ENCODE data around the gene TRMT6.
A peak's percentile ranks its signal among the peaks of the same experiment; 100 is the strongest.

The TRMT6 gene

GRCh38 chr20:5945963-5946362, 4.4 kb downstream of the TRMT6 start:
- DNase-seq: peak; percentile 17

DNA sequence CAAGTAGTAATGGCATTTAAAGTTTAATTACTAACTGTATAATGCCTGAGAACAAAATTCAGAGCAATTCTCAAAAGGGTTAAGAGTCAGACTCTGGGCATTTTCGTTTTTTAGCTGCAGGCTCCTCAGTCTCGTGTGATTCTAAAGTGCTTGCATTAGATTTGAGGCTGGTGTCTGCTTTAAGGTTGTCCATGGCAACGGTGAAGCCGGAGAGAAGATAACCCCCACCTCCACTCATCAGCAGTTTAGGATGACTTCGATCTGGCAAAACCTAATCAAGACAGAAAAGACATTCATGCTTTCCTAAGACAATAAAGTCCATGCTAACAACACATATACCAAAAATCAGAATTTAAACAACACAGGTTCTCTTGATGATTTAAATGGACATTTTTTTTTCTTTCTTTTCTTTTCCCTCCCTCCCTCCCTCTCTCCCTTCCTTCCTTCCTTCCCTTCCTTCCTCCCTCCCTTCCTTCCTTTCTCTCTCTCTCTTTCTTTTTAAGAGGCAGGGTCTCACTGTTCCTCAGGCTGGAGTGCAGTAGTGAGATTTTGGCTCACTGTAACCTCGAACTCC, 11.8 kb downstream of the TRMT6 start:
- no peak for DNase-seq

DNA sequence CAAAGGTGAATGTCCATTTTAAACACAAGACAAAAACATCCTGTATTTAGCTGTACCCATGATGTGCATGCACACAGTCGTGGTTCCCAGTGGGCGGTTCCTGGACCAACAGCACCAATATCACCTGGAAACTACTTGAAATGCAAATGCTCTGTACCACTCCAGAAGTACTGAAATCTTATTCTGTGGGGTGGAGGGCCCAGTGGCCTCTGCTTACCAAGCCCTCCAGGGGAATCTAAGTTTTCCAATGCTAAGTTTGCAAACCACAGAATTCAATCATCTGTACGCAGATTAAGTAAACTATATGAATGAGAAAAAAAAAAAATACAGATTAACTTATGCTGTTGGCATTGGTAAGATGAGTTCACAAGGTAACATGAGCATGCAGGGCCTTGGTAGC, 14.1 kb downstream of the TRMT6 start:
- no peak for DNase-seq

GRCh38 chr20:5935384-5935783, 14.9 kb downstream of the TRMT6 start:
- no peak for DNase-seq

- DNase-seq: no peak
Observed at GRCh38 chr20:5933802-5934436, 16.4 kb downstream of the TRMT6 start.

- DNase-seq: no peak
Observed at GRCh38 chr20:5932796-5933195, 17.5 kb downstream of the TRMT6 start.

DNA sequence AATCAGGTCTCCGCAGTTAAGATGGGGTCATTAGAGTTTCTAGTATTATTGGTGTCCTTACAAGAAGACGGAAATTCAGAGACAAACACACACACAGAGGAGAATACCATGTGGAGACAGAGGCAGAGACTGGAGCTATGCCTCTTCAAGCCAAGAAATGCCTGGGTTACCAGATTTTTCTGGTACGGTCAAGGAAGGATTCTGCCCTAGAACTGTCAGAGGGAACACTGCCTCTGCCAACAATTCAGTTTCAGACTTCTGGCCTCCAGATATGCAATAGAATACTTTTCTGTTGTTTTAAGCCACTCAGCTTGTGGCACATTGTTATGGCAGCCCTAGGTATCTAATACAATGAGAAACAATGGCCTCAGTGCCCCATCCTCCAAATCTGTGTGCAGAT, 18.9 kb downstream of the TRMT6 start:
- no peak for DNase-seq

DNA sequence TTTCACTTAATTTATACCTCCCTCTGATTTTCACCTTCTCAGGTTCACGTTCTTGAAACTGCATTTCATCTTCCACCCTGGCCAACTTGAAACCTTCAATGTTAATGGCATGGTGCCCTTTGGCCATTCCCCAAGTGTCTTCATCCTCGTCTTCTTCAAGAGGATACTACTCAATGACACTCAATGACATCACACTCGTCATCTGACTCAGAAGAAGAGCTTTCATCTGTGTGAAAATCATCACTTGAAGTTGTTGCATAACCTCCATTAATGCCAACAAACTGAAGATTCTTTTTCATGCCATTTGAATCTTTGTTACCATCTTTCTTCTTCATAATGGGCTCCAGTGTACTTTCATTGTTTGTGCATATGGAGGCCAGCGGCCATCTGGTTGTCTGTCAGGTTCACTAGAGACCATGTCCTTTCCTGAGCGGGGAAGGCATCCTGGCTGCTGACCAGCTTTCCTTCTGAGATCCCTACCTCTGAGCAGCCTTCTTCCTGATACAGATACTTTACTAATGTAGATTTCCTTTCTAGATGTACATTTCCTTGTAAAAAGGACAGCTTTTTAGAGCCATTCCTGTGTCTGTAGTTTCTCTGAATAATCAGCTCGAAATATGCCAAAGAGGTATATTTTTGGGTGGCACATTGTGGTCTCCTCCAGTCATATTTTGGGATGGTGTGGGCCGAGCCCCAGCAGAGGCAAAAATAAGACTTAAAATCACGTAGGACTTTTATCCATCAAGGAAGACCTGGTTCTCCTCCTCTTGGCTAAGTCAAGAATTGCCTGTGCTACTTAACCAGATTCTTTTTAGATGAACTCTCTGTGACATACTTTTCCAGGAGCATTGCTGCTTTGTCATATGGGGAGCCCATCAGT, 21.3 kb downstream of the TRMT6 start:
- no peak for DNase-seq

- no peak for DNase-seq
Observed at GRCh38 chr20:5927749-5928462, 22.4 kb downstream of the TRMT6 start.

DNA sequence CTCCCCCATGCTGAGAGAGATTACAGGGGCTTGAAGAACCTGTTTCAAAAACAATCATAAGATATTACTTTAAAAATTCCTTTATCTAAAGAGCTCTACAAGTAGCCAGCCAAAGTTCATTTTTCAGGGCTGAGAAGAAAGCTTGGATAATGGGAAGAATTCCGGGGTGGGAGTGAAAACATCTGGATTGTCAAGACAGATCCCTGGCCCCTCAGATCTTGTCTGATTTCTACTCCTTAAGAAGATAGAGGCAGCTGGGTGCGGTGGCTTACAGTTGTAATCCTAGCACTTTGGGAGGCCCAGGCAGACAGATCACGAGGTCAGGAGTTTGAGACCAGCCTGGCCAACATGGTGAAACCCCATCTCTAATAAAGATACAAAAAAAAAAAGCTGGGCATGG, 24.8 kb downstream of the TRMT6 start:
- DNase-seq: no peak

DNA sequence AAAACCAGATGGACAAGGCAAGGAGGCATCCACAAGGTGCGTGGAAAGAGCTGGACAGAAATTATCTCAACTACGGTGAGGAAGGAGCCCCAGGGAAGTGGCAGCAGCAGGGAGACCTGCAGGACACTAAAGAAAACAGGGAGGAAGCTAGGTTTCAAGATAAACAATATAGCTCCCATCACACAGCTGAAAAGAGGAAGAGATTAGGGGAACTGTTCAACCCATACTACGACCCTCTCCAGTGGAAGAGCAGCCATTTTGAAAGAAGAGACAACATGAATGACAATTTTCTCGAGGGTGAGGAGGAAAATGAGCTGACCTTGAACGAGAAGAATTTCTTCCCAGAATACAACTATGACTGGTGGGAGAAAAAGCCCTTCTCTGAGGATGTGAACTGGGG, 26.8 kb downstream of the TRMT6 start:
- DNase-seq: no peak

DNA sequence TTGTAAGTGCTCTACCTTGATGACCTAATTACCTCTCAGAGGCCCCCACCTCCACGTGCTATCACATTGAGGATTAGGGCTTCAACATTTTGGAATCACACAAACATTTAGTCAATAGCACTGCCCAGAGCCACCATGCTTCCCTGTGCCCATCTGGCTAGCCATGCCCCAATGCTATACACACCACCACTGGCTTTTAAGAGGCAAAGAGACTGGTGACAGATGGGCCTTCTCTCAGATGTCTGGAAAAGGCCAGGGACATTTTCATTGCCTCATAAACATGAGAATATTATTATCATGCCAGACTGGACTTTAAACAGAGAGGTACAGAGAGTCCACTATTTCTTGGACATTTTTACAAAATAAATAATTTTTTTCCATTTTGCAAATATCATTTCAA, 29.8 kb downstream of the TRMT6 start:
- no peak for DNase-seq

- DNase-seq: peak; percentile 36
Observed at GRCh38 chr20:5919626-5920544, 30.4 kb downstream of the TRMT6 start.

DNA sequence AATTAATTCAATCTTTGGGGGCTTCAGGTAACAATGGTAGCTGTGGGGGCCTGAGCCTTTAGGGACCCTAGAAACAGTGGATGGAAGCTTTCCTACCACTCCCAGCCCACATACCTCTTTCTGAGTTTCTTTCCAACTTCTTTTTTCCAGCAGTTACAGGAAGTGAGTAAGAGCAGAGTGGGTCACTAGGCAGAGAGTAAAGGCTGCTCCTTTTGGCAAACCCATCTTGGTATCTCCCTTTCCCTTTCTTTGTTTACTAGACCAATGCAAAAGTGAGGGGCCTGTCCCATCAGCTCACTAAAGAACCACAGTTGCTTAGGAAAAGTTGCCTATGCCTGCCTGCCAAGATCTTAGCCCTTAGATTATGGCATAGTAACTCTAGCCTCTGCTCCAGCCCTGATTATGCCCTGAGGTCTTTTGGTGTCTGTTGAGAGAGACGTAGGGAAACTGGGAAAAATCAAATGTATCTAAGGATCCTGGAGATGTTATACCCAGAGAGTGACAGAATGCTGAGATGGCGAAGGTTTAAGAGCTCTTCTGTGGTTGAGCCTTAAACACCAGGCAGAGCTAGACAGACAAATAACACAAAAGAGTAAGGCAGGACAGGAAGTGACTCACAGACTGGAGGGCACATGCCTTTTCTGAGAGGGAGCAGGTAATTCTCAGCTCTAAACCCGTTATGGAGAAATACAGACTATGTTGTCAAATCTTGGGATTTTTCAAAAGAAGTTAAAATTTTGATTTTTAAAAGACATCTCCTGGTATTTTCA, 31.3 kb downstream of the TRMT6 start:
- peak; percentile 11 for DNase-seq

DNA sequence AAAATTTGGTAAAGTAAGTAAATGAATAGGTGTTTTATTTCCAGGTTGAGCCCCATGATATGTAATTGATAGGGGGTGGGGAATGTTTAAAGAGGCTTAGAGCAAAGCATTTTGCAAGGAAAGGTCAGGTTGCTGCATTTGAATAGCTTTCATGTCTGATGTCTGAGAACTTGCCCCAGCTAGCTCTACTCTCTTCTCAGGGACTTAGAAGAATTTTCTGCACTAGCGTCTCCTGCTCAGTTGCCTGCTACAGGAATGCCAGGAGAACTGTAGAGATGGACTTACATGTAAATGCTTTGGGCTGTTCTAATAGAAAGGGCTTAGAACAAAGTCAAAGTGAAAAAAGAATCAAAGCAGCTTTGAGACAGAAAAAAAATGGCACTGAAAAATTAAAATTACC, 35.5 kb downstream of the TRMT6 start:
- DNase-seq: no peak

- DNase-seq: no peak
Observed at GRCh38 chr20:5913166-5913565, 37.2 kb downstream of the TRMT6 start.

DNA sequence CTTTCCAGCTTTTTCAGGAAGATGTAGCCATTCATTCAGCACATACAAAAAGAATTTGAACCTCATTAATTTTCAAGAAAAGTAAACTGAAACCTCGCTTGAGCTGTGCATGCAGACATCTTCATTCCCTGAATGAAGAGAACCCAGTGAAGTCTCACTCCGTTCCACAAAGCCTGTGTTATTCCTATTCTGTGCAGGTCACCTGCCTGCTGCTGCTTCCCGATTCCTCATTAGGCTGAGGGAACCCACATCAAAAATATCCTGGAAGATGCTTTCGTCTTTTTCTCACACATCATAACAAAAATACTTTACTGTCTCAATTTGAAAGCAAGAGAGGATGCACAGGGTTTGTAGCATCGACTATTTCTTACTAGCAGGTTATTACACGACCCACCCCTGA, 40.1 kb downstream of the TRMT6 start:
- DNase-seq: no peak

- no peak for DNase-seq
Observed at GRCh38 chr20:5908981-5909380, 41.4 kb downstream of the TRMT6 start.

- DNase-seq: no peak
Observed at GRCh38 chr20:5900908-5901307, 49.4 kb downstream of the TRMT6 start.

DNA sequence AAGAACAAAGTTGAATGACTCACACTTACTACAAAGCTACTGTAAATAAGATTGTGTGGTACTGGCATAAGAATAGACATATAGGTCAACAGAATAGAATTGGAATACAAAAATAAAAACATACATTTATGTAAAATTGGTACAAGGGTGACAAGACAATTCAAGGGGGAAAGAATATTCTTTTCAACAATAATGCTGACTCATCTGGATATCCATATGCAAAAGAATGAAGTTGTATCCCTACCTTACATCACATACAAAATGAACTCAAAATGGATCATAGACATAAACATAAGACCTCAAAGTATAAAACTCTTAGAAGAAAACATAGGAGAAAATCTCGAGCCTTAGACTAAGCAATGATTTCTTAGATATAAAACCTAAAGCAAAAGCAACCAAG, 50.9 kb downstream of the TRMT6 start:
- DNase-seq: no peak

DNA sequence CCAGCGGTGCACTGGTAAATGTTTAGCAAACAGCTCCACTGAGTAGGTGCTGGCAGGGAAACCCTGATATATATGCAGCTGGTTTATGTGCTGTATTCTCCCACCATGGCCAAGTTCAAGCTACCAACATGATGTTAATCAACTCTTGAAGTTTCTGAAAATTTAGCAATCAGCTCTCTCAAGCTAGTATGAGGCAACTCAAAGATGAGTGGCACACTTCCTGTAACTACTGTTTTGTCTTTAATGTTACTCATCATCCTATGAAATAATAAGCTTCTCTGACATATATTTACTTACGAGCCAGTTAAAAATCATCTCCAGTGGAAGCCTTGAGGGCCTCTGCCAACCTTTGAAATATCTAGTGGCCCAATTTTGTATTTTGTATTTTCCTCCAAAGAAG, 54.7 kb downstream of the TRMT6 start:
- no peak for DNase-seq

DNA sequence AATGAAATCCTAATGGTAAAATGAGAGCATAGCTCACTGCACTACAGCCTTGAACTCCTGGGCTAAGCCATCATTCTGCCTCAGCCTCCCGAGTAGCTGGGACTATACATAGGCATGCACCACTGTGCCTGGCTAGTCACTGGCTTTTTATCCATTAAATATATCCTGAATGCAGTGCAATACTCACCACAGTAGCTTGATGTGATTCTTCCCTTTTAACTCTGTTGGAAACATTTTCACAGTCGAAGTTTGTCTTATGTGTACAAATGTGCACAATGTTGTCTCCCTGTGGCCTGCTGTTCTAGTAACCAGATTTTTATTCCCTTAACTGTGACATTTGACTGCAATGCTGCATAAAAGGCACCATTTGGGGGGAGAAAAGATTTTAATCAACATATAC, 56.7 kb downstream of the TRMT6 start:
- DNase-seq: no peak

Data from stimulated activated CD4-positive, alpha-beta T cell treated with anti-CD3 and anti-CD28 coated beads, Interleukin-15, amount 100 ng/mL, for 24 hours (primary cell).